T-cell (primary cell): ENCODE results near the gene OR2T10. TPM values are rescaled to one million over a fixed set of nuclear protein-coding genes. Genes with fewer than 3 reads are reported as not detected.
A peak's percentile ranks its signal among the peaks of the same experiment; 100 is the strongest.

ENCODE experiments used
- ATAC-seq, 4 experiments: fragments of 200-7000 bp in 3 of 4; fragments of 150-1000 bp in 1 of 4; cut with Tn5 transposase; replicated peaks in 1 of 4; 1 replicate in 3 of 4; 2 replicates in 1 of 4; pipeline ENCODE4 v1.10.0; 2021; ENCODE audit warnings: moderate library complexity in 3 of 4, mild to moderate bottlenecking in 2 of 4, moderate number of reproducible peaks in 1 of 4
- CTCF ChIA-PET, 2 donors: fragments of 300-600 bp; sonication (Branson Sonifier 250); formaldehyde crosslinking; loops; one replicate each; lab custom pipeline; 2022; ENCODE audit warnings: antibody characterized with exemption in 2 of 2; lab: Charles Lee
- POLR2A ChIA-PET, 2 donors: fragments of 300-600 bp; sonication (Branson Sonifier 250); formaldehyde crosslinking; loops; one replicate each; lab custom pipeline; 2022; ENCODE audit warnings: antibody characterized with exemption in 2 of 2; lab: Charles Lee
- DNase-seq, 35 experiments: peaks; one replicate each; pipeline versions ENCODE4 v3.0.0 to v3.0.0-alpha.2; 2013 to 2023
- H3K27ac ChIP-seq: one replicate; pipeline ENCODE4 v1.5.1; 2013; ENCODE audit warnings: low read length
- H3K27me3 ChIP-seq, 2 experiments: replicated peaks in 1 of 2; 1 replicate in 1 of 2; 2 replicates in 1 of 2; pipeline versions ENCODE4 v1.6.1 to v1.7.0; 2013; ENCODE audit warnings: low read length in 1 of 2, mixed read lengths in 1 of 2; ENCODE audit not compliant: control insufficient read depth in 2 of 2, insufficient read depth in 2 of 2; ENCODE audit errors: extremely low read depth in 1 of 2
- H3K36me3 ChIP-seq, 2 donors: 1 replicate in 1 of 2; 2 replicates in 1 of 2; pipeline versions ENCODE4 v1.6.1 to v1.7.0; 2013; ENCODE audit warnings: low read length in 1 of 2; ENCODE audit not compliant: control insufficient read depth in 2 of 2, insufficient read depth in 1 of 2; ENCODE audit errors: extremely low read depth in 1 of 2
- H3K4me1 ChIP-seq, 2 experiments: 1 replicate in 1 of 2; 2 replicates in 1 of 2; pipeline versions ENCODE4 v1.6.1 to v1.7.0; 2013; ENCODE audit warnings: low read length in 2 of 2, mixed read lengths in 1 of 2; ENCODE audit not compliant: insufficient read depth in 2 of 2, control insufficient read depth in 1 of 2; ENCODE audit errors: extremely low read depth in 1 of 2
- H3K4me3 ChIP-seq, 2 donors: 1 replicate in 1 of 2; 2 replicates in 1 of 2; pipeline versions ENCODE4 v1.5.1 to v1.7.0; 2013; ENCODE audit warnings: mild to moderate bottlenecking in 2 of 2, low read length in 1 of 2, moderate library complexity in 1 of 2; ENCODE audit not compliant: control insufficient read depth in 1 of 2; ENCODE audit errors: extremely low read depth in 1 of 2
- H3K9me3 ChIP-seq: 2 replicates; pipeline ENCODE4 v1.7.0; 2013
- H3K27ac Mint-ChIP-seq, 2 donors: one replicate each; pipeline ENCODE4 v1.8.0; 2020 to 2021; ENCODE audit warnings: mild to moderate bottlenecking in 2 of 2, mixed read lengths in 2 of 2
- H3K27me3 Mint-ChIP-seq, 2 donors: one replicate each; pipeline ENCODE4 v1.8.0; 2021 to 2022; ENCODE audit warnings: mixed read lengths in 2 of 2
- H3K36me3 Mint-ChIP-seq: one replicate; pipeline ENCODE4 v1.8.0; 2021; ENCODE audit warnings: mixed read lengths
- H3K4me1 Mint-ChIP-seq, 3 donors: one replicate each; pipeline ENCODE4 v1.8.0; 2020 to 2022; ENCODE audit warnings: mixed read lengths in 3 of 3, mild to moderate bottlenecking in 1 of 3
- H3K4me3 Mint-ChIP-seq, 3 donors: one replicate each; pipeline ENCODE4 v1.8.0; 2020 to 2022; ENCODE audit warnings: mild to moderate bottlenecking in 3 of 3, mixed read lengths in 3 of 3, moderate library complexity in 3 of 3
- H3K9me3 Mint-ChIP-seq, 3 donors: one replicate each; pipeline ENCODE4 v1.8.0; 2020 to 2022; ENCODE audit warnings: mixed read lengths in 3 of 3
- WGBS: methylation state at CpG from one replicate; pipeline ENCODE4 v1.1.5; 2013; ENCODE audit warnings: missing lambda C conversion rate; ENCODE audit not compliant: insufficient coverage; 5-methylcytosine and 5-hydroxymethylcytosine counted together
- total RNA-seq, 35 experiments: library from RNA in 6 of 35; stranded (reverse) in 6 of 35; fragments of 120-200 nt in 1 of 35; gene quantifications; one replicate each; pipeline versions ENCODE4 v1.2.1 to v1.2.4 and lab custom pipeline; 2013 to 2026

OR2T10 gene
- total RNA-seq, 5 donors from 2014 or later (not counting 1 experiment from before 2014, with no cell fraction given), result not detected

GRCh38 chr1:248611883-248612414 lies 14.4 kb upstream of the OR2T10 start:
- Histone ChIP-seq H3K27ac (no peak overlapping the region), H3K9me3 (no peaks in the 10 kb centered on the region), H3K4me3 (no peak overlapping the region), H3K27me3 (peaks cover 0 to 7% of the 10 kb centered on the region in 2 experiments), H3K4me1 (no peaks in the 10 kb centered on the region), H3K36me3 (no peaks in the 10 kb centered on the region)
- POLR2A ChIA-PET, result no interaction called here
- WGBS, result 83% methylated on average over 3 of the region's 4 CpGs
- CTCF ChIA-PET, result interaction anchor here in 1 of 2 donors (0.6 kb wide), 1 partner anchor 205 kb away, joined by 3 read pairs; no protein-coding TSS in a partner anchor
- DNase-seq (peak in 1 of 35 experiments; percentile 3), ATAC-seq (peak in 2 of 4 experiments; percentile 19 to 49)
- H3K27ac Mint-ChIP-seq, result no peak overlapping the region
- no peaks in the 10 kb centered on the region for H3K9me3 Mint-ChIP-seq
- no peaks in the 10 kb centered on the region for H3K36me3 Mint-ChIP-seq
- H3K27me3 Mint-ChIP-seq, result peaks cover 0 to 5% of the 10 kb centered on the region in 2 donors
- H3K4me1 Mint-ChIP-seq, result peaks cover 0 to 7% (median 1%) of the 10 kb centered on the region in 3 donors
- H3K4me3 Mint-ChIP-seq, result no peak overlapping the region

GRCh38 chr1:248610301-248610700 lies 12.8 kb upstream of the OR2T10 start:
- Histone ChIP-seq H3K36me3 (no peaks in the 10 kb centered on the region), H3K4me3 (no peak overlapping the region), H3K4me1 (no peaks in the 10 kb centered on the region), H3K27ac (no peak overlapping the region), H3K9me3 (no peaks in the 10 kb centered on the region), H3K27me3 (peaks cover 0 to 7% of the 10 kb centered on the region in 2 experiments)
- Mint-ChIP-seq H3K36me3 (no peaks in the 10 kb centered on the region), H3K27me3 (peaks cover 0 to 5% of the 10 kb centered on the region in 2 donors), H3K4me1 (peaks cover 0 to 14% (median 1%) of the 10 kb centered on the region in 3 donors), H3K27ac (no peak overlapping the region), H3K4me3 (no peak overlapping the region), H3K9me3 (no peaks in the 10 kb centered on the region)
- no peak for ATAC-seq
- DNase-seq, result no peak
- POLR2A ChIA-PET, result no interaction called here
- no CpG with 5 or more reads among the region's 3 CpGs for WGBS
- CTCF ChIA-PET, result interaction anchor here in 1 of 2 donors (1.1 kb wide), 1 partner anchor 11 kb away, joined by 3 read pairs; no protein-coding TSS in a partner anchor

GRCh38 chr1:248599396-248599795 lies 1.9 kb upstream of the OR2T10 start:
- H3K36me3 ChIP-seq, result no peaks in the 10 kb centered on the region
- Mint-ChIP-seq H3K27ac (no peak overlapping the region), H3K9me3 (no peaks in the 10 kb centered on the region), H3K27me3 (no peaks in the 10 kb centered on the region), H3K4me3 (no peak overlapping the region), H3K36me3 (no peaks in the 10 kb centered on the region), H3K4me1 (peaks cover 4 to 9% (median 6%) of the 10 kb centered on the region in 3 donors)
- no peaks in the 10 kb centered on the region for H3K4me1 ChIP-seq
- no peak overlapping the region for H3K27ac ChIP-seq
- DNase-seq (no peak), ATAC-seq (no peak)
- 86% methylated on average over 4 of the region's 8 CpGs for WGBS
- no peaks in the 10 kb centered on the region for H3K9me3 ChIP-seq
- POLR2A ChIA-PET, result no interaction called here
- no peak overlapping the region for H3K4me3 ChIP-seq
- CTCF ChIA-PET, result no interaction called here
- H3K27me3 ChIP-seq, result no peaks in the 10 kb centered on the region

- Mint-ChIP-seq H3K36me3 (no peaks in the 10 kb centered on the region), H3K4me1 (peaks cover 4 to 9% (median 6%) of the 10 kb centered on the region in 3 donors), H3K27ac (no peak overlapping the region), H3K27me3 (no peaks in the 10 kb centered on the region), H3K4me3 (no peak overlapping the region), H3K9me3 (no peaks in the 10 kb centered on the region)
- H3K4me1 ChIP-seq, result no peaks in the 10 kb centered on the region
- no peaks in the 10 kb centered on the region for H3K36me3 ChIP-seq
- H3K9me3 ChIP-seq, result no peaks in the 10 kb centered on the region
- H3K4me3 ChIP-seq, result no peak overlapping the region
- H3K27ac ChIP-seq, result no peak overlapping the region
- ATAC-seq (peak in 2 of 4 experiments; percentile 46 to 61), DNase-seq (no peak)
- CTCF ChIA-PET, result interaction anchor here in 1 of 2 donors (0.5 kb wide), 1 partner anchor 189 kb away, joined by 3 read pairs; no protein-coding TSS in a partner anchor
- POLR2A ChIA-PET, result no interaction called here
- H3K27me3 ChIP-seq, result peaks cover 0 to 3% of the 10 kb centered on the region in 2 experiments
- WGBS, result no CpG with 5 or more reads among the region's 2 CpGs
These were observed 885 bp downstream of the OR2T10 start for GRCh38 chr1:248596615-248597014.

- H3K9me3 Mint-ChIP-seq, result no peaks in the 10 kb centered on the region
- no peaks in the 10 kb centered on the region for H3K9me3 ChIP-seq
- H3K27ac ChIP-seq, result no peak overlapping the region
- H3K27me3 Mint-ChIP-seq, result peaks cover 0 to 2% of the 10 kb centered on the region in 2 donors
- CTCF ChIA-PET, result no interaction called here
- H3K27me3 ChIP-seq, result peaks cover 0 to 5% of the 10 kb centered on the region in 2 experiments
- H3K4me1 Mint-ChIP-seq, result peaks cover 4 to 9% (median 8%) of the 10 kb centered on the region in 3 donors
- H3K36me3 ChIP-seq, result no peaks in the 10 kb centered on the region
- H3K4me1 ChIP-seq, result no peaks in the 10 kb centered on the region
- no peak overlapping the region for H3K4me3 Mint-ChIP-seq
- no peak for DNase-seq
- H3K36me3 Mint-ChIP-seq, result no peaks in the 10 kb centered on the region
- H3K27ac Mint-ChIP-seq, result no peak overlapping the region
- 89% methylated on average over 4 of the region's 5 CpGs for WGBS
- POLR2A ChIA-PET, result no interaction called here
- no peak overlapping the region for H3K4me3 ChIP-seq
- ATAC-seq, result no peak
These were observed 4.3 kb downstream of the OR2T10 start for GRCh38 chr1:248593226-248593625.

- peaks cover 0 to 5% of the 10 kb centered on the region in 2 experiments for H3K27me3 ChIP-seq
- CTCF ChIA-PET, result no interaction called here
- no peaks in the 10 kb centered on the region for H3K36me3 ChIP-seq
- no peak overlapping the region for H3K27ac ChIP-seq
- Mint-ChIP-seq H3K36me3 (no peaks in the 10 kb centered on the region), H3K27me3 (peaks cover 0 to 3% of the 10 kb centered on the region in 2 donors), H3K9me3 (no peaks in the 10 kb centered on the region), H3K27ac (no peak overlapping the region), H3K4me1 (peaks cover 4 to 9% (median 8%) of the 10 kb centered on the region in 3 donors), H3K4me3 (no peak overlapping the region)
- H3K4me3 ChIP-seq, result no peak overlapping the region
- DNase-seq (no peak), ATAC-seq (no peak)
- POLR2A ChIA-PET, result no interaction called here
- H3K4me1 ChIP-seq, result no peaks in the 10 kb centered on the region
- H3K9me3 ChIP-seq, result no peaks in the 10 kb centered on the region
- WGBS, result no CpG with 5 or more reads among the region's 1 CpG
These were observed 4.8 kb downstream of the OR2T10 start for GRCh38 chr1:248592655-248593054.
